Stimulated activated CD8-positive, alpha-beta memory T cell treated with anti-CD3 and anti-CD28 coated beads, Interleukin-12 subunit alpha, Interleukin-12 subunit beta, amount 100 ng/mL, for 24 hours (primary cell): ENCODE results near the gene SLC16A2.
A peak's percentile ranks its signal among the peaks of the same experiment; 100 is the strongest.

Experiments
- DNase-seq: peaks from one replicate; pipeline ENCODE4 v3.0.0-alpha.2; 2020; ENCODE audit errors: extremely low read depth

Gene SLC16A2

GRCh38 chrX:74536152-74536831 lies 115.0 kb downstream of the SLC16A2 start:
- DNase-seq = no peak

GRCh38 chrX:74536832-74537371 lies 115.6 kb downstream of the SLC16A2 start:
- no peak for DNase-seq

GRCh38 chrX:74540635-74541249 lies 119.4 kb downstream of the SLC16A2 start:
- no peak for DNase-seq

GRCh38 chrX:74545880-74546523 lies 124.7 kb downstream of the SLC16A2 start:
- no peak for DNase-seq

GRCh38 chrX:74546984-74547383 lies 125.7 kb downstream of the SLC16A2 start:
- DNase-seq = no peak

- peak; percentile 45 for DNase-seq
Observed at GRCh38 chrX:74550295-74550802, 129.1 kb downstream of the SLC16A2 start.

- no peak for DNase-seq
Observed at GRCh38 chrX:74551934-74552333, 130.6 kb downstream of the SLC16A2 start.

GRCh38 chrX:74557378-74557777 lies 136.1 kb downstream of the SLC16A2 start:
- no peak for DNase-seq

GRCh38 chrX:74578137-74578536 lies 156.8 kb downstream of the SLC16A2 start:
- no peak for DNase-seq

- DNase-seq = no peak
Observed at GRCh38 chrX:74579597-74580198, 158.4 kb downstream of the SLC16A2 start.
